ENCODE data around the gene YWHAQ.

YWHAQ gene

GRCh38 chr2:9536504-9536903, 94.3 kb downstream of the YWHAQ start:
- WGBS (ENCODE audit: insufficient coverage, insufficient read length) = no CpG with 5 or more reads among the region's 6 CpGs
- H3K27ac ChIP-seq (ENCODE audit: low read length) = no peak overlapping the region
- no peaks in the 10 kb centered on the region; the same call in 1 of the 2 replicates for H3K27me3 ChIP-seq (ENCODE audit: control insufficient read depth, insufficient read depth, low read length)
- H3K9me3 ChIP-seq (ENCODE audit: control insufficient read depth, insufficient read depth, low read length) = no peaks in the 10 kb centered on the region
- no peak overlapping the region for H3K4me3 ChIP-seq (ENCODE audit: low read length)
- no peaks in the 10 kb centered on the region for H3K4me1 ChIP-seq (ENCODE audit: control insufficient read depth, insufficient read depth, low read length)
- no peaks in the 10 kb centered on the region for H3K36me3 ChIP-seq (ENCODE audit: control insufficient read depth, insufficient read depth, low read length)
- no peak for DNase-seq (ENCODE audit: low read depth, low spot score)

GRCh38 chr2:9535177-9535576, 95.6 kb downstream of the YWHAQ start:
- no peak overlapping the region for H3K27ac ChIP-seq (ENCODE audit: low read length)
- no peak for DNase-seq (ENCODE audit: low read depth, low spot score)
- WGBS (ENCODE audit: insufficient coverage, insufficient read length) = no CpG with 5 or more reads among the region's 1 CpG
- no peaks in the 10 kb centered on the region; the same call in 1 of the 2 replicates for H3K27me3 ChIP-seq (ENCODE audit: control insufficient read depth, insufficient read depth, low read length)
- H3K36me3 ChIP-seq (ENCODE audit: control insufficient read depth, insufficient read depth, low read length) = no peaks in the 10 kb centered on the region
- H3K9me3 ChIP-seq (ENCODE audit: control insufficient read depth, insufficient read depth, low read length) = no peaks in the 10 kb centered on the region
- H3K4me1 ChIP-seq (ENCODE audit: control insufficient read depth, insufficient read depth, low read length) = no peaks in the 10 kb centered on the region
- no peak overlapping the region for H3K4me3 ChIP-seq (ENCODE audit: low read length)
